ENCODE results near the gene ARHGAP10.

GRCh38 chr4:147689067-147689466, 42.8 kb upstream of the ARHGAP10 start:
- TF ChIP-seq POLR2A (IDR thresholded peaks at IDR 0.05) (no peak), CTCF (IDR thresholded peaks at IDR 0.05) (no peak), POLR2AphosphoS5 (IDR thresholded peaks at IDR 0.05) (no peak)

Measured in prostate gland (tissue), 2 donors.